ENCODE data around the gene EPM2AIP1. TPM values are rescaled to one million over a fixed set of nuclear protein-coding genes. Genes with fewer than 3 reads are reported as not detected.
A peak's percentile ranks its signal among the peaks of the same experiment; 100 is the strongest.

Gene EPM2AIP1
- total RNA-seq, 4 donors from 2014 or later = 9.9 to 18.4 (median 14.8) TPM

DNA sequence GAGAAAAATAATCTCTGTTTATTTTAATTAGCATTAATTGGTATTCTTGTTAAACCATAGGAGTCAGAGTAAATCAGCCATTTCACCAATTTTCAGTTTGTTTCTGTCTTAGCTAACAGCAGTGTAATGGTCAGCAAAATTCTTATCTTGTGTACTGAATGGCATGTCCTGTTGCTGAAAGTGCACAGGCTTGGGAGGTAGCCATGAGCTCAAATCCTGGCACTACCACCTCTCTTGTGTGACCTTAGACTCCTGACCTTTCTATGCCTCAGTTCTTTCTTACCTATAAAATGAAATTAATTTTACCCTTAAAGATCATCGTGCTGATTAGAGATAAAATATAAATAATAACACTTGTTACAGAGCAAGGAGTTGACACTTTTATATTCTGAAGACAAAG lies 36.2 kb upstream of the EPM2AIP1 start:
- Histone ChIP-seq H3K27me3 (no peaks in the 10 kb centered on the region), H3K9me3 (no peaks in the 10 kb centered on the region), H3K36me3 (peaks cover 0 to 95% (median 0%) of the 10 kb centered on the region in 3 donors), H3K4me1 (peaks cover 0 to 31% (median 0%) of the 10 kb centered on the region in 4 donors), H3K27ac (no peak overlapping the region), H3K4me3 (no peak overlapping the region)
- no peak for TF ChIP-seq EP300 (IDR thresholded peaks at IDR 0.05)
- no peak for TF ChIP-seq POLR2A (IDR thresholded peaks at IDR 0.05)
- TF ChIP-seq, protein P1, sequence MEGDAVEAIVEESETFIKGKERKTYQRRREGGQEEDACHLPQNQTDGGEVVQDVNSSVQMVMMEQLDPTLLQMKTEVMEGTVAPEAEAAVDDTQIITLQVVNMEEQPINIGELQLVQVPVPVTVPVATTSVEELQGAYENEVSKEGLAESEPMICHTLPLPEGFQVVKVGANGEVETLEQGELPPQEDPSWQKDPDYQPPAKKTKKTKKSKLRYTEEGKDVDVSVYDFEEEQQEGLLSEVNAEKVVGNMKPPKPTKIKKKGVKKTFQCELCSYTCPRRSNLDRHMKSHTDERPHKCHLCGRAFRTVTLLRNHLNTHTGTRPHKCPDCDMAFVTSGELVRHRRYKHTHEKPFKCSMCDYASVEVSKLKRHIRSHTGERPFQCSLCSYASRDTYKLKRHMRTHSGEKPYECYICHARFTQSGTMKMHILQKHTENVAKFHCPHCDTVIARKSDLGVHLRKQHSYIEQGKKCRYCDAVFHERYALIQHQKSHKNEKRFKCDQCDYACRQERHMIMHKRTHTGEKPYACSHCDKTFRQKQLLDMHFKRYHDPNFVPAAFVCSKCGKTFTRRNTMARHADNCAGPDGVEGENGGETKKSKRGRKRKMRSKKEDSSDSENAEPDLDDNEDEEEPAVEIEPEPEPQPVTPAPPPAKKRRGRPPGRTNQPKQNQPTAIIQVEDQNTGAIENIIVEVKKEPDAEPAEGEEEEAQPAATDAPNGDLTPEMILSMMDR (IDR thresholded peaks at IDR 0.05) = no peak
- DNase-seq (ENCODE audit: low spot score in 2 of 2) = no peak
- WGBS, 2 donors = 100% methylated on average over 1 of the region's 1 CpG

- Histone ChIP-seq H3K27ac (no peak overlapping the region), H3K36me3 (peaks cover 0 to 95% (median 0%) of the 10 kb centered on the region in 3 donors), H3K4me3 (no peak overlapping the region), H3K9me3 (no peaks in the 10 kb centered on the region), H3K4me1 (peaks cover 0 to 31% (median 0%) of the 10 kb centered on the region in 4 donors), H3K27me3 (no peaks in the 10 kb centered on the region)
- 67 to 79% methylated on average over 1 of the region's 1 CpG for WGBS, 2 donors
- peak in 1 of 2 donors; percentile 33 for DNase-seq (ENCODE audit: low spot score in 2 of 2)
- TF ChIP-seq, protein P1 (IDR thresholded peaks at IDR 0.05) = no peak
- no peak for TF ChIP-seq EP300 (IDR thresholded peaks at IDR 0.05)
- TF ChIP-seq POLR2A (IDR thresholded peaks at IDR 0.05) = no peak
Measured at GRCh38 chr3:37028329-37028728, 35.4 kb upstream of the EPM2AIP1 start.

DNA sequence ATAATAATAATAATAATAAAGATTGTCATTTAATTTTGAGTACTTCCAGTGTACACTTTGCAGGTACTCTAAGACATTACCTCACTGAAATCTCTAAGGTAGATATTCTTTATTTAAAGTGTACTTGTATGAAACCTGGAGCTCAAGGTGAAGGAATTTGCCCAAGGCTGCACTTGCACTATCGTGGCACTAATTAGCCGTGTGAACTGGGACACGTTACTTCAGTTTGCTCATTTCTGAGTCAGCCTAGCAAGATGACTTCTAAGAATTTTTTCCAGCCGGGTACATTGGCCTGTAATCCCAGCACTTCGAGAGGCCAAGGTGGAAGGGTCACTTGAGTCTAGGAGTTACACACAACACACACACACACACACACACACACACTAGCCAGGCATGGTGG lies 33.9 kb upstream of the EPM2AIP1 start:
- TF ChIP-seq POLR2A (IDR thresholded peaks at IDR 0.05) (no peak), EP300 (IDR thresholded peaks at IDR 0.05) (no peak)
- TF ChIP-seq, protein P1 (IDR thresholded peaks at IDR 0.05) = no peak
- Histone ChIP-seq H3K27ac (no peak overlapping the region), H3K36me3 (peaks cover 0 to 97% (median 0%) of the 10 kb centered on the region in 3 donors), H3K4me3 (no peak overlapping the region), H3K9me3 (no peaks in the 10 kb centered on the region), H3K4me1 (peaks cover 0 to 20% (median 0%) of the 10 kb centered on the region in 4 donors), H3K27me3 (no peaks in the 10 kb centered on the region)
- 85 to 89% methylated on average over 5 of the region's 5 CpGs for WGBS, 2 donors
- DNase-seq (ENCODE audit: low spot score in 2 of 2) = no peak

DNA sequence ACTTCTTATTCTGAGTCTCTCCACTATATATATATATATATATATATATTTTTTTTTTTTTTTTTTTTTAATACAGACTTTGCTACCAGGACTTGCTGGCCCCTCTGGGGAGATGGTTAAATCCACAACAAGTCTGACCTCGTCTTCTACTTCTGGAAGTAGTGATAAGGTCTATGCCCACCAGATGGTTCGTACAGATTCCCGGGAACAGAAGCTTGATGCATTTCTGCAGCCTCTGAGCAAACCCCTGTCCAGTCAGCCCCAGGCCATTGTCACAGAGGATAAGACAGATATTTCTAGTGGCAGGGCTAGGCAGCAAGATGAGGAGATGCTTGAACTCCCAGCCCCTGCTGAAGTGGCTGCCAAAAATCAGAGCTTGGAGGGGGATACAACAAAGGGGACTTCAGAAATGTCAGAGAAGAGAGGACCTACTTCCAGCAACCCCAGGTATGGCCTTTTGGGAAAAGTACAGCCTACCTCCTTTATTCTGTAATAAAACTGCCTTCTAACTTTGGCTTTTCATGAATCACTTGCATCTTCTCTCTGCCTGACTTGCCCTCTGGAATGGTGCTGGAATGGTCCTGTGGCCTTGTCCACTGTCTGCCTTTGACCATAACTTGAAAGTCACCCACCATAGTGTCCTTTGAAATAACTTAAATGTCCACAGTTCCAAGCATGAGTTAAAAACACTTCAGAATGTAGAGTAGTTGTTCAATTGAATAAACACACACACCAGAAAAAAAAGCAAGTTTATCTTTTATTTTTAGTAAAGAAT lies 32.8 kb upstream of the EPM2AIP1 start:
- Histone ChIP-seq H3K4me1 (peaks cover 0 to 10% (median 0%) of the 10 kb centered on the region in 4 donors), H3K36me3 (peaks cover 0 to 97% (median 7%) of the 10 kb centered on the region in 3 donors), H3K4me3 (no peak overlapping the region), H3K9me3 (no peaks in the 10 kb centered on the region), H3K27ac (no peak overlapping the region), H3K27me3 (no peaks in the 10 kb centered on the region)
- WGBS, 2 donors = 90 to 97% methylated on average over 3 of the region's 3 CpGs
- TF ChIP-seq, protein P1 (IDR thresholded peaks at IDR 0.05) = no peak
- TF ChIP-seq POLR2A (IDR thresholded peaks at IDR 0.05) (no peak), EP300 (IDR thresholded peaks at IDR 0.05) (no peak)
- no peak for DNase-seq (ENCODE audit: low spot score in 2 of 2)

GRCh38 chr3:37024820-37025405 lies 32.0 kb upstream of the EPM2AIP1 start:
- Histone ChIP-seq H3K4me3 (no peak overlapping the region), H3K36me3 (peaks cover 0 to 99% (median 15%) of the 10 kb centered on the region in 3 donors), H3K9me3 (no peaks in the 10 kb centered on the region), H3K27me3 (no peaks in the 10 kb centered on the region), H3K4me1 (peaks cover 0 to 2% (median 0%) of the 10 kb centered on the region in 4 donors), H3K27ac (no peak overlapping the region)
- no peak for DNase-seq (ENCODE audit: low spot score in 2 of 2)
- TF ChIP-seq EP300 (IDR thresholded peaks at IDR 0.05) = no peak
- TF ChIP-seq, protein P1 (IDR thresholded peaks at IDR 0.05) = no peak
- no peak for TF ChIP-seq POLR2A (IDR thresholded peaks at IDR 0.05)
- WGBS, 2 donors = 89 to 90% methylated on average over 3 of the region's 3 CpGs
